Measurements from ENCODE around the gene RPL39. TPM values are rescaled to one million over a fixed set of nuclear protein-coding genes. Genes with fewer than 3 reads are reported as not detected.
"Not testable (repeated sequence)": the region's sequence is repeated elsewhere in the genome, so short reads cannot be mapped to it uniquely, and the experiment has no call there.

The RPL39 gene
- polyA plus RNA-seq, 4 donors, result 1,958 to 2,894 (median 2,245) TPM

DNA sequence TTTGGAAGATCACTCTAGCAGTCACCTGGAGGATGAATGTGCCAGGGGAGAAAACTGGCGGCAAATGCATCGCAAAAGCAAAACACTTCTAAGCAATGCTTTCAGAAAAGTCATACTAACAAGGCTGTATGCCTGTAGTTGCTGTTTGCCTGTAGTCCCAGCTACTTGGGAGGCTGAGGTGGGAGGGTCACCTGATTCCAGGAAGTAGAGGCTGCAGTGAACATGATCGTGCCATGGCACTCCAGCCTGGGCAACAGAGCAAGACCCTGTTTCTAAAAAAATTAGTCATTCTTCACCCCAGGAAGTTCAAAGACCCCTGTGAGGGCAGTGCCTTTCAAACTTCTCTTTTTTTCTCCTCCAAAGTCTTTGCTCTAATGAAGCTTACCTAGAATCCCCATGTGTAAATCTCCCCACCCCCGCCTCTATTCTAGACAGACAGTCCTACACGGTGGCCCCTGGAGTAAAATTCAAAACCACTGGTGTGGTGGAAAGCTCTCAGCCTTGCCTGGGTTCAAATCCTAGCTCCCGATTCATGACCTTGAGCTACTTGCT lies 27.5 kb downstream of the RPL39 start:
- DNase-seq (ENCODE audit: low read depth in 4 of 4, low spot score in 2 of 4), result no peak

DNA sequence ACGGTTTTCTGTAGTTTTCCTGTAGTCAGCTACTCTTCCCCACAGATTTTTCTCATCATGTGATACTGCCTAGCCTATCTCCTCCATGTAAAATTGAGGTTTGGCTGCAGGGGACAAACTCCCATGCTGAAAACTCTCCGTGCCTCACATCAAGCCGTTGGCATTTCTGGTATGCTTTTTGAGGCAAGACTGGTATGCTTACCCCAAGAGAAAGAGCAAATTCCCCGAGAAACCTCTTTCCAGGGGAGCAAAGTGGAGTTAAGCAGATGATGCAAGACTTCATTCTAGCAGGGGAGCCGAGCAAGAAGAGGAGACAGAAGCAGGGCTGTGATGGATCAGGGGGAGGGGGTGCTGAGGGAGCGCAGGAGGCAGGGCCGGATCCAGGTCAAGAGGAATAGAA lies 28.2 kb downstream of the RPL39 start:
- no peak for DNase-seq (ENCODE audit: low read depth in 4 of 4, low spot score in 2 of 4)

DNA sequence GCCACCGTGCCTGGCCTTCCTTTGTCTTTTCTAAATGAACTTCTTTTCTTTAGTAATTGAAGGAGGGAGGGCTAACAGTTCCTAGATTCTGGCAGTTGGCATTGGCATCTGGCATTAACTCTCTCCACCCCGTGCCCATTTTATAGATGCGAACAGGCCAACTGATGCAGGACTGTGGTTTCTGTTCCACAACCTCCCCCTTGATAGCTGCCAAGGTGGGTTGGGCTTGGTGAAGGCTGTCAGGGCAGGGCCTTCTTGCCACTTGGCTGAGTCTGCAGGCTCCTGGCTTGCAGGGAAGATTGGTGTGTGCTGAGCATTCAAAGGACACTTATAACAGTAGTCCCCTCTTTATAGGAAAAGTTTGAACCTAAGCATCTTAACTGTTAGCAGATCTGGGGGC lies 28.7 kb downstream of the RPL39 start:
- DNase-seq (ENCODE audit: low read depth in 4 of 4, low spot score in 2 of 4), result no peak

DNA sequence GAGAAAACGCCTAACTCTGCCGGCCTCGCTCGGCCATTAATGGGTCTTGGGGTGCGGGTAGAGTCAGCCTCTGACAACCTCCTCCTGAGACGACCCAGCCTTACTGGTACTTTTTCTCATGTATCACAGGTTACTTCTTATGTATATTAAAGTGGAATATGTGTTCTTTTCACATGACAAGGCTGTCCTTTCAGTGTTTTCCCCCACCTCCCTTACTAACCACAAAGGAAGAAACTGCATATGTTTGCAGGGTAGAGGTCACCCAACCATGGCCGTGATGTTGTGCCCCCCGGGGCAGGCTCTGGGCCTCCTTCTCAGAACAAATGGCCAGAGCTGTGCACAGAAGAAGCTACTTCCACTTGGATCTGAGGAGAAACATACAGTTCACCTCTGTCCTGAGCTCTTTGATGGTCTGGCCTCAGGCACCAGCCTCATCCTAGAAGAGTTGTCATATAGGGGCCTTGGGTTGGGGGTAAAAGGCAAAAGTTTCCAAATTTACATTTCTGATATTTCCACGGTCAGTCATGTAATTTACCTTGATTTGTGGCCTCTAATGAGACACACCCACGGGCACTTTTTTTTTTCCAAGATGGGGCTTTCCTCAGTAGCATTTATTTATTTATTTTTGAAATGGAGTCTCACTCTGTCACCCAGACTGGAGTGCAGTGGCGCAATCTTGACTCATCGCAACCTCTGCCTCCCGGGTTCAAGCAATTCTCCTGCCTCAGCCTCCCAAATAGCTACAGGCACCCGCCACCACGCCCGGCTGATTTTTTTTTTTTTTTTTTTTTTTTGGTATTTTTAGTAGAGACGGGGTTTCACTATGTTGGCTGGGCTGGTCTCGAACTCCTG lies 31.2 kb downstream of the RPL39 start:
- DNase-seq (ENCODE audit: low read depth in 4 of 4, low spot score in 2 of 4), result no peak

DNA sequence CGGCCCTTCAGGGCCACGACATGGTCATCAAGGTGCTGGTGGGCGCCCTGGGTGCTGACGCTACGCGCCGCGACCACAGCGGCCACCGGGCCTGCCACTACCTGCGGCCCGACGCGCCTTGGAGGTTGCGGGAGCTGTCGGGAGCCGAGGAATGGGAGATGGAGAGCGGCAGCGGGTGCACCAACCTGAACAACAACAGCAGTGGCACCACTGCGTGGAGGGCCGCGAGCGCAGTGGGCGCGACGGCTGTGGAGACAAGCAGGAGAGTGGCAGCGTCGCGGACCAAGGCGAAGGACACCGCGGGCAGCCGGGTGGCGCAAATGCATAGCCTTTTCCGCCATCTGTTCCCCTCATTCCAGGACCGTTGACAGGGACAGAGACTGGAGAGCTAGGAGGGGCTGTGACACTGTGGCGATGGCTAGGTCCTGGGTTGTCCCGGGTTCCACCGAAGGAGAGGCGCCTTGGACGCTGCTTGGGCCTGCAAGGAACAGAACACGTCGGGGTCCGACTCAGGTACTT lies 32.1 kb downstream of the RPL39 start:
- no peak for DNase-seq (ENCODE audit: low read depth in 4 of 4, low spot score in 2 of 4)

DNA sequence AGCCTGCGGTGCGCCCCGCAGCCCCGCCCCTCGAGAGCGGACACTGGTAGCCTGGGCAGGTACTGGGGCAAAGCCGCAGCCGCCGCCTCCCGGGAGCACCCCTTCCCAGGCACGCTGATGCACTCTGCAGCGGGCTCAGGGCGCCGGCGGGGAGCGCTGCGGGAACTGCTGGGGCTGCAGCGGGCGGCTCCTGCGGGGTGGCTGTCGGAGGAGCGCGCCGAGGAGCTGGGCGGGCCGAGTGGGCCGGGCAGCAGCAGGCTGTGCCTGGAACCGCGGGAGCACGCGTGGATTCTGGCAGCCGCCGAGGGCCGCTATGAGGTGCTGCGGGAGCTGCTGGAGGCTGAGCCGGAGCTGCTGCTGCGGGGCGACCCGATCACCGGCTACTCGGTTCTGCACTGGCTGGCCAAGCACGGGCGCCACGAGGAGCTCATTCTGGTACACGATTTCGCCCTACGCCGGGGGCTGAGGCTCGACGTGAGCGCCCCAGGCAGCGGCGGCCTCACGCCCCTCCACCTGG lies 32.6 kb downstream of the RPL39 start:
- no peak for DNase-seq (ENCODE audit: low read depth in 4 of 4, low spot score in 2 of 4)

DNA sequence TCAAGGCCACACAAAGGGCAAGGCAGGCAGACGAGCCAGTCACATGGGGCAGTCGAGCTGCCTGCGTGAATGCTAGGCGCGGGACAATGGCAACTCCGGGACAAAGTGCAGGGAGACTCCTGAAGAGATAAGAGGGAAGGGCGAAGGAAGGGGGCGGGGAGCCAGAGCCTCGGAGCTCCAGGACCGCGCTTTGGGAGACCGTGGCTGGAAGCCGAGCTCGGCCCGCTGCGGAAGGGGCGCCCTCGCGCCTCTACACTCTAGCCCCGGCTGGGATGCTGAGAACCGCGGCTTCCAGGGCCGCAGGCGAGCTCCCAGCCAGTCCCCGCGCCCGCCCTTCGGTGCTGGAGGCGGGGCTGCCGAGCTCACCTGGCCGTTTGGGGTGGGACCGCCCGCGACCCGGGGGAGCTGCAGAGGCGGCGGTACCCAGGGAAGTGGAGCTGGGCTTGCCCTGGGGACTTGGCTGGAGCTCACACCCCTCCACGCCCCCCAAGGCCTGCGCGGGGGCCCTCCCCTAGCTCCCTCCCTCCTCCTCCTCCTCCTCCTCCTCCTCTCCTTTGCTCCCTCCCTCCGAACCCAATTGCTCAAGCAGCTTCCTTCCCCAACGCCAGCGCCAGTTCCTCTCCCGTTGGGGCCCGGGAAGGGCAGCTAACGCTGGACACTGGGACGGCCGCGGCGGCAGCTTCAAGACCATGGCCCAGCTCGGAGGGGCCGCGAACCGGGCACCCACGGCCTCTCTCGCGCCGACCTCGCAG lies 33.3 kb downstream of the RPL39 start, which contains the start of gene SOWAHD:
Gene SOWAHD, plus strand, starts transcription at position 610 of the 752 bp plus-strand sequence. Its CDS starts 80 bp downstream, at position 690.
- DNase-seq (ENCODE audit: low read depth in 4 of 4, low spot score in 2 of 4), result no peak

DNA sequence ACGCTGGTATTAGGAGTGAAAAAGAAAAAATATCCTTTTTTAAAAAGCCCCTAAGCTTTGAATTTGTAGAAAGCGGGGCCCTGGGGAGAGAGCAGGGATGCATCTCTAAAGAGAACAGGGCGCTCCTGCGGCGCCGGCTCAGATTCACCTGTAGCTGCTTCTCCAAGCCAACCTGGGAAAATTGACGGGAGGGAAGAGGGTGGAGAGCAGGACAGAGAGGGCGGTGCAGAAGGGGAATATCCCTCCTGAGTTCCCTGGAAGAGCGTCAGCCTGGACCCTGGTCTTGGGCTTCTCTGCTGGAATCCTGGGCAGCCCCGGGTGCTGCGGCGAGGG lies 33.8 kb downstream of the RPL39 start:
- DNase-seq (ENCODE audit: low read depth in 4 of 4, low spot score in 2 of 4), result no peak

DNA sequence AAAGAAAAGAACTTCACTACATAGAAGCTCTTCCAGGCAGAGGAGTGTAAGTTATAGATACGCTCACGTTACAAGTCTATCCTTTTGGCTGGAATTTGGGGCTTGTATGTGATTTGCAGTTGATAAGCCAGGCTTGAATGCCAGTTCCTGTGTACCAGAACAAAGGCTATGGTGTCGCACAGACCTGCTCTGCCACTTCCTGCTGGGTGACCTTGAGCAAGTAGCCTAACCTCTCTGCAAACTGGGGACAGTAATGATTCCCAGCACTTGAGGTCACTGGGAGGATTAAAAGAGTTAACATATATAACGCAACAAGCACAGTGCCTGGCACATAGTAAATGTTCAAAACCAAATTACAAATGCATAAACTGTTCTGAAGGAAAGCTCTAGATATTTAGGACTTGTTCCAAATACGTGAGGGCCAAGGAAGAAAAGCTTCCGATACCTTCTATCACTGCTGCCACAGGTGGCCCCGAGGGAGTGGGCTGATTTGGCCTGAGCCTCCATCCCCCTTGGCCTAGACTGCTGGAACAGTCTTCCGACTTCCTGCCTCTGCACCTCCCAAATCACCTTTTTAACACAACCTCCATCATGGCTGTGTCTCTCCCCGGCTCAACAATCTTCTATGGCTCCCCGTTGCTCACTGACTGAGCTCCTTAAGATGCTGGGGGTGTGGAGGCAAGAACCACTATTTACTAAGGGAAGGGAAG lies 34.3 kb downstream of the RPL39 start:
- DNase-seq (ENCODE audit: low read depth in 4 of 4, low spot score in 2 of 4), result no peak

DNA sequence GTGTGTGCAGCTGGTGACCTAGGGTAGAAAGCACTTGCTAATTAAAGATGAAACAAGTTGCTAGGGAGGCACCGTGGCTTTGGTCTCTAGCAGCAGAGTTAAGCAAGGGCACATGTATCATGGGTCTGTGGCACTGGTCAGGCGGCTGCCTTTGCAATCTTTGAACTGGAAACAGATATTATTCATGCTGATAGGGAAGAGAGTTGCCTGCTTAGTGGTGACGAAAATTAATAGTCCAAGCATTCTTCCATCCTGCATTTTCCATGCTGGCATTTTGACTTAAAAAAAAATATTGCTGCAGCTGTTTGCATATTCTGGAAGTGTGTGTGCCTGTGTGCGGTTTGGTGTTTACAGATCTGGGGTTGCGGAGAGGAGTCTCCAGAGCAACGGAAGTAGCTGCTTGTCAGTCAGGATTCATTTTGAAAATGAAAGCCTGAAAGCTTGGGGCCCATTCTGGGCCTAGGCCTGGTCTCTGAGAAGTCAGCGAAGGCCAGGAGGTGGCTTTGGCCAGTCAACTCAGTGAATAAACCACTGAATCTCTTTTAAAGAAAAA lies 35.4 kb downstream of the RPL39 start:
- no peak for DNase-seq (ENCODE audit: low read depth in 4 of 4, low spot score in 2 of 4)

DNA sequence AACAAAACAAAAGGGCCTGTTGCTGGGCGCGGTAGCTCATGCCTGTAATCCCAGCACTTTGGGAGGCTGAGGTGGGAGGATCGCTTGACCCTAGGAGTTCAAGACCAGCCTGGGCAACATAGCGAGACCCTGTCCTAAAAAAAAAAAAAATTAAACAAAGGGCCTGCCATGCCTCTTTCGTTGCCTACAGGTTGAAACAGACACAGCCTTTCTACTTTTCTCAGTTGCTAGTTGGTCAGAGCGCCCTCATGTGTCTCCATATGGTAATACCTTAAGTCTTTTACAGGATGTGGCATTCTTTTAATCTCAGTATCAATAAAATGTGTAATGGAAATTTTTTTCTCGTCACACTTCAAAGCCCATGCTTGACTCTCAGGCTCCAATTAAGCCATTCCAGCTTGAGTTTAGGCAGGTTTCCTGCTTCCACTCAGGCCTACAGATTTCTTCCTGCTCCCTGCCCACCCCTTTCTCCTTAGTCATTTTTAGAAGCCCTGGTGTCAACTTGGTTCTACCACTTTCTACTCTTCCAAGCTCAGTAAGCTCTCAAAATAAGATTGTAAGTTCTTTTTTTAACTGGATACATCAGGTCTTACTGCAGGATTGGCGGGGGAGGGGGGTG lies 37.7 kb downstream of the RPL39 start:
- no peak for DNase-seq (ENCODE audit: low read depth in 4 of 4, low spot score in 2 of 4)

DNA sequence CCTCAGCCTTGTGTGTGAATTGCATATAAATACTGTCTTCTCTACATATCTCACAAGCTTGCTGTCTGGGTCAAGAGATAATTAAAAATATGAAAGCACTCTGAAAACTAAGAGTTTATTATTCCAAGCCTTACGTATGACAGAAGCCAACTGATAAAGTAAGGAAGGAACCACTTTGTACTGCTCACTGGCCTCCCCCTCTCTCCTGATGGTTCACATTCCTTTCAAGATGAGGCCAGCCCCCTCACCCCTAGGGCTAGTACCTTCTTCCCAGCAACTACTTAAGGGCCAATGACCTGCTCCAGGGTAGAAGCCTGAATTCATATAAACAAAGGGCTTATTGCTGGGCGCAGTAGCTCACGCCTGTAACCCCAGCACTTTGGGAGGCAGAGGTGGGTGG lies 38.4 kb downstream of the RPL39 start:
- no peak for DNase-seq (ENCODE audit: low read depth in 4 of 4, low spot score in 2 of 4)

DNA sequence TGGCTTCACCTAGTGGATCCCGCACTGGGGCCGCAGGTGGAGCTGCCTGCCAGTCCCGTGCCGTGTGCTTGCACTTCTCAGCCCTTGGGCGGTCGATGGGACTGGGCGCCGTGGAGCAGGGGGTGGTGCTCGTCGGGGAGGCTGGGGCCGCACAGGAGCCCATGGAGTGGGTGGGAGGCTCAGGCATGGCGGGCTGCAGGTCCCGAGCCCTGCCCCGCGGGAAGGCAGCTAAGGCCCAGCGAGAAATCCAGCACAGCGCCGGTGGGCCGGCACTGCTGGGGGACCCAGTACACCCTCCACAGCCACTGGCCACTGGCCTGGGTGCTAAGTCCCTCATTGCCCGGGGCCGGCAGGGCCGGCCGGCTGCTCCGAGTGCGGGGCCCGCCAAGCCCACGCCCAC lies 40.7 kb downstream of the RPL39 start:
- DNase-seq (ENCODE audit: low read depth in 4 of 4, low spot score in 2 of 4), result not testable (repeated sequence)

DNA sequence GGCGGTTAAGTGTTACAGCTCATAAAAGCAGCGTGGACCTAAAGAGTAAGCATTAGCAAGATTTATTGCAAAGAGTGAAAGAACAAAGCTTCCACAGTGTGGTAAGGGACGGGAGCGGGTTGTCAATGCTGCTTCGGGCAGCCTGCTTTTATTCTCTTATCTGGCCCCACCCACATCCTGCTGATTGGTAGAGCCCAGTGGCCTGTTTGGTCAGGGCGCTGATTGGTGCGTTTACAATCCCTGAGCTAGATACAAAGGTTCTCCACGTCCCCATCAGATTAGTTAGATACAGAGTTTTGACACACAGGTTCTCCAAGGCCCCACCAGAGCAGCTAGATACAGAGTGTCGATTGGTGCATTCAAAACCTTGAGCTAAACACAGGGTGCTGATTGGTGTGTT lies 41.3 kb downstream of the RPL39 start:
- not testable (repeated sequence) for DNase-seq (ENCODE audit: low read depth in 4 of 4, low spot score in 2 of 4)

DNA sequence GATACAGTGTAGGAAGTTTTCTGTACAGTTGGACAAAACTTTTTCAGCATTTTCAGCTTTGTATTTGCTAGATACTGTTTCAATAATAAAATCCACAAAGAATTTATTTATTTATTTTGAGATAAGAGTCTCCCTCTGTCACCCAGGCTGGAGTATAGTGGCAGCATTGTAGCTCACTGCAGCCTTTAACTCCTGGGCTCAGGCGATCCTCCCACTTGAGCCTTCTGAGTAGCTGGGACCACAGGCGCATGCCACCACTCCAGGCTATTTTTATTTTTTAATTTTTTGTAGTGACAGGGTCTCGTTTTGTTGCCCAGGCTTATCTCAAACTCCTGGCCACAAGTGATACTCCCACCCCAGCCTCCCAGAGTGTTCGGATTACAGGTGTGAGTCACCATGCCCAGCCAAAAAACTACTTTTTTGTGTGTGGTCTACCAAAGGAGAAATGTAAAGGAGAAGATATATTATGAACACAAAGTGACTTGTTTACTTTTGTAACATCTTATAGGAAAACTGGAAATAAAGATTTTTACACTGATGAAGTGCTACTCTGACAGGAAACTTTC lies 46.1 kb downstream of the RPL39 start:
- DNase-seq (ENCODE audit: low read depth in 4 of 4, low spot score in 2 of 4), result no peak

DNA sequence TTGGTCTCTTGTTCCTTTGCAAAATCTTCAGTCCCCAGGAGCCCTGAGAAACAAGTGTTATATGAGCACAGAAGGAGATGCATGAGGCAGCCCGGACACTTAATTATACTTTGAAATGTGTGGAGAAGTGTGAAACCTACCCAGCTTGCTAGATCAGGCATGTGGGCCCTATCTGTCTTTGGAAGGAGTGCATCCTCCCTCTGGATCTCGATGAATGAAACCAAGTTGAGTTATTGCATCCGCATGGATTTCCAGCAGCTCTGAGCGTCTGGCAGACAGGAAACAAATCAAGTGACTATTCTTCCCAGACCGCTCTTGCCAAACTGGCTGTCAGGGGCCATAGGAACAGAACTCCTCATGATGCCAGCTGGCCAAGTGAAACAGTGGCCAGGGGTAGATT lies 52.7 kb downstream of the RPL39 start:
- DNase-seq (ENCODE audit: low read depth in 4 of 4, low spot score in 2 of 4), result no peak
